ENCODE measurements around the gene BCOR. TPM values are rescaled to one million over a fixed set of nuclear protein-coding genes. Genes with fewer than 3 reads are reported as not detected.

BCOR gene
- total RNA-seq, 1 donor from 2014 or later: 16.4 TPM

DNA sequence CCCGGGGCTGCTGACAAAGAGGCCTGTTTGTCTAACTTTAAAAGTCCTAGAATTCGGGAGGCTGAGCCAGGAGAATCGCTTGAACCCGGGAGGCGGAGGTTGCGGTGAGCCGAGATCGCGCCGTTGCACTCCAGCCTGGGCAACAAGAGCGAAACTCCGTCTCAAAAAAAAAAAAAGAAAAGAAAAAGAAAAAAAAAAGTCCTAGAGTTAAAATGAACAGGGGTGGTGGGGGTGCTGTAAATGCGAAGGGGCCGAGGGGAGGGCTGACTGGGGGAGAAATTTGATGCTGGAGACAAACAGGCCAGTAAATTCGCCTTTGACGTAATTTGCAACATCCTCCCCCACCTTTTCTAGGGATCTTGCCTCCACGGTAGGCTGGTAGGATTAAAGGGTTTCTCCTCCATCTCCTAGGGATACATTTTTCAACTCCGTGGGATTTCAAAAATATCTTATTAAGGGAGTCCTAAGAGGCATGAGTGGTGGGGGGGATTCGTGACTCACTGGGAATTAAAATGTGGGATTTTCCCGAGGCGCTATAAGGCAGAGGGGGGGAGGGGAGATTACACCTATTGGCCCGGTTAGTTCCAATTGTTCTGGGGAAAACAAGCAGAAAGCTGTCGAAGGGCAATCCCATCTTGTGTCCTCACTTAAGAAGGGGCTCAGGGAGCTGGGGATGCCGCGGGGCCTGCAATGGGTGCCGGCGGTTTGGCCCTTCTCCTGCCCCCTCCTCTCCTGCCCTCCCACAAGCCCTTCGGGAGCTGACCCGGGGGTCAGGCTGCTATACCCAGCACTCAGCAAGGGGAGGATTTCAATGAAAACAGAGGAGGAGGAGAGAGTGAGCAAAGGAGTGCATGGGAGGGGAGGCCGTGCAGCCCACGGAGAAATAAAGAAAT is 3.0 kb upstream of the BCOR start:
- no peak for ATAC-seq
- no peak for DNase-seq
- intact Hi-C loops (cut with micrococcal nuclease): no loop called here

DNA sequence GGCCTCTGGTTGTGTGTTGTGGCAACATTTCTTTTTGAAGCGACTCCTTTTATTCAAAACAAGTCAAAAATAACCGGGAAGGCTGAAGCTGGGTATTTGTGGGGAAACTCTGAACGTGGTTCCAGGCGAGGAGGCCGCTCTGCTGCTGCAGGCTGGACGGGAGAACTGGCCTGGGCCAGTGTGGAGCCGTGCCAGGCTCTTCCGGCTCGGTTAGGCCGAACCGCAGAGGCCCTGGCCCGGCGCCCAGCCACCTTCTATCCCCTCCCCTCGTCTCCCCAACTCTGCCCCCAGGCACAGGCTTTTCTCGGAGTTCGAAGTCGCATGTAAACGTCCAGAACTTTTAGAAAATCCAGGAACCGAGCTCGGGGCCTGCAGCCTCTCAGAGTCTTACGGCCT is 2.4 kb upstream of the BCOR start:
- DNase-seq (peak; percentile 68), ATAC-seq (no peak)
- intact Hi-C loops (cut with micrococcal nuclease): no loop called here

DNA sequence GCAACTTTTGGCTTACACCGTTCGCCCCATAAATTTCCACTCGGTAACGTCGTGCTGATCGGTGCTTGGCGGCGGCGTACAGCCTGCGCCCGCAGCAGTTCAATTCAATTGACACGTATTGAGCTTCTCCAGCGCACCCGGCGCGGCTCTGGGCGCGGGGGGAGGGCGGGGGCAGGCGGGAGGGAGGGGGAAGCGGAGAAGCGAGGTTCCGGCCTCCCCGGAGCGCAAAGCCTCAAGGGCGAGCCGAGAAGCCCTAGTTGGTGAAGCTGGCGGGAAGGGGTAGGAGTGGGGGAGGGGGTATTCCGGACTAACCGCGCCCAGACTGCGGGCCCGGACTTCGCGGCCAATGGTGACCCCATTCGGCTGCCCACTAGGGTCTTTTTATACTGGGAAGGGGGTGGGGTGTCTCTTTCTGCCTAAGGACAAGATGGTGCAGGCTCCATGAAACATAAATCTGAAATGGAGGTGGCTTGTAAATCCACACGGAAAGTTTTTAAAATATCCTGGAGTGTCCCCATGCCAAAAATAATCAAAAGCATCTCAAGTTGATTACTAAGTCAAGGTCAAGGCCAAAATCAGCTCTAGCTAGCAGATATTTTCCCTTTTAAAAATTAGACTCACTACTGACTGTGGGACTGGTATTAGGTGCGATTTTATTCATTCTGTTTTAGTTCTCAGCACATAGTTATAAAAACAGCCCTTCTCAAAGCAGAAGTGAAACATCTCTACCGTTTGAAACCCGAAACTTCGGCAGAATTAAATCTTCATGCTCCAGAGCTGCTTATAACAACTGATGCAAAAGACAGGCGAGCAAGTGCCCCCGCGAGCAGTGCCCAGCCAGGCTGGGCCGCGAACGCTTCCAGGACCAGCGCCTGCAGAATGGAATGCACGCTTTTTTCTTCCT is 1.5 kb upstream of the BCOR start:
- intact Hi-C loops (cut with micrococcal nuclease): no loop called here
- DNase-seq: peak; percentile 62
- peak; percentile 9 for ATAC-seq

DNA sequence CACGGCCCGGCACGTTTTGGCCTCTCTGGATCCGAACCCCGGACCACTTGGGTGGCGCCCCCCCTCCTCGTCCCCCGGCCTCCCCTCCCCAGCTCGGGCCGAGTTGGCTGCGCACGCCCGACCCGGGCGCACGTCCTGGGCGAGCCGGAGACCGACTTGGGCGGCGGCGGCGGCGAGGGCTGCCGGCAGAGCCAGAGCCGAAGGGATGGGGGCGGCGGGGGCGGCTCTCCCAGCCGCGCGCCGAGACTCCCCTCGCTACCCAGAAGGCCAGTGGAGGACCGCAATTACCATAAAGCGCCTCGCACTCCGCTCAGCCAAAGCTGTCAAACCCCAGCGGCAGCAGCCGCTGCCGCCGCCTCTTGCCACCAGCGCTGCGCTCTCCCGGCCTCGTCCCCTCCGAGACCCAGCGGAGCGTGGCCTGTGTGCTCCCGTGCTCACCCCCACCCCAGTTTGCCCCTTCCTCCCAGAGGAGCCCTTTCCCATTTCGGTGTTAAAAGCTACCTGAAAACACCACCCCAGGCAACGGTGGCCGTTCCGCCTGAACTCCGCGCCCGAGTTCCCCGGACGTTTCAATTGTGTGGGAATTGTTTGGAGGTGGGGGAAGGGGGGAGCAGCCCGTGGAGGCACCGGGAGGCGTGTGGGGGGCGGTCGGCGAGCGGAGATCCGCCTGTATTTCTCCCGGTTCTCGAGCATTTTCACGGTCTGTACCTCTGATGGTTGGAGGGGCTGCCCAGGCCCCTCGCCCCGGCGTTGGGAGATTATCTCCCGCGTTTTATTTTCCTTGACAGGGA is 701 bp upstream of the BCOR start:
- ATAC-seq (peak; percentile 48), DNase-seq (peak; percentile 60)
- intact Hi-C loops (cut with micrococcal nuclease): no loop called here

DNA sequence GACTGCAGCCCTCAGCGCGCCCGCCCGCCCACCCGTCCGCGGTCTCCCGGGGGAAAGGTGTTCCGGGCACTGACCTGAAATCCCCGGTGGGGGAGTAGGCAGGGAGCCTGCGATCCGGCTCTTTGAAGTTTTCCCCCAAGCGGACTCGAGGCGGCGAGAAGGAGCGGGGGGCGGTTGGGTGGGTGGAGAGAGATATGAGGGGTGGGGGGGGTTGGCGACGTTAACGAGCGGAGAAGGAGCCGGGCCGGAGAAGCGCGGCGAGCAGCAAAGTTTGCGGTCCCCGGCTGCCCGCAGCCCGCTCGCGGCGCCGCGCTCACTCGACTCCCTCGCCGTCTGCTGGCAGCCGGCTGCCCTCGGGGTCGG is 636 bp downstream of the BCOR start:
- DNase-seq (peak; percentile 48), ATAC-seq (no peak)
- intact Hi-C loops (cut with micrococcal nuclease): no loop called here

DNA sequence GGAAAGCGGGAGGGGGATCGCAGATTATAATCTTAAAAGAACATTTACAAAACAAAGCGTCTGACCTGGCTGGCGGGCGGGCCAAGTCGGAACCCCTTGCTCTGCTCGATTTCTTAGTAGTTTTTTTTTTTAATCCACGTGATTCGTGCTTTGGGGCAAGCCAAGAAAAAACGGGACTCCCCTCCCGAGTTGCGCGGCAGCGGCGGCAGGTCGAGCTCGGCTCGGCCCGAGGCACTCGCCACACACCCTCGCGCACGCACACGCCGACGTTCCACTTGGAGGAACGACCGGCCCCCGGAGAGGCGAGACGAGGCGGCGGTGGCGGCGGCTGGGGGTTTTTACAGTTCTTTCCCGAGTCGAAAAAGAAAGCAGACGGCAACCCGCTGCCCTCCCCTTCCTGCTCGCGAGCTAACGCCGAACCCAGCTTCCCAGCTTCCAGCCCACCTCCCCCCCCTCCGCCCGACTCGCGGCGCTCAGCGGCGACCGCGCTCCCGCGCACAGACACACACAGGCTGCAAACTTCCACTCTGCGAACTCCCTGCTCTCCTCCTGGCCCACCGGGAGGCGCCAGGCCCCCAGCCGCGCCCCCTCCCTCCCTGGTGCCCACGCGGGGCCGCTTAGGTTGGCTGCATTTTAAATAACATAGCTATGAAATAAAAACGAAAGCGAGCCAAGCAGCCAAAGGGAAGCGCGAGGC is 1.2 kb downstream of the BCOR start:
- peak; percentile 57 for DNase-seq
- ATAC-seq: peak; percentile 24
- intact Hi-C loops (cut with micrococcal nuclease): no loop called here

DNA sequence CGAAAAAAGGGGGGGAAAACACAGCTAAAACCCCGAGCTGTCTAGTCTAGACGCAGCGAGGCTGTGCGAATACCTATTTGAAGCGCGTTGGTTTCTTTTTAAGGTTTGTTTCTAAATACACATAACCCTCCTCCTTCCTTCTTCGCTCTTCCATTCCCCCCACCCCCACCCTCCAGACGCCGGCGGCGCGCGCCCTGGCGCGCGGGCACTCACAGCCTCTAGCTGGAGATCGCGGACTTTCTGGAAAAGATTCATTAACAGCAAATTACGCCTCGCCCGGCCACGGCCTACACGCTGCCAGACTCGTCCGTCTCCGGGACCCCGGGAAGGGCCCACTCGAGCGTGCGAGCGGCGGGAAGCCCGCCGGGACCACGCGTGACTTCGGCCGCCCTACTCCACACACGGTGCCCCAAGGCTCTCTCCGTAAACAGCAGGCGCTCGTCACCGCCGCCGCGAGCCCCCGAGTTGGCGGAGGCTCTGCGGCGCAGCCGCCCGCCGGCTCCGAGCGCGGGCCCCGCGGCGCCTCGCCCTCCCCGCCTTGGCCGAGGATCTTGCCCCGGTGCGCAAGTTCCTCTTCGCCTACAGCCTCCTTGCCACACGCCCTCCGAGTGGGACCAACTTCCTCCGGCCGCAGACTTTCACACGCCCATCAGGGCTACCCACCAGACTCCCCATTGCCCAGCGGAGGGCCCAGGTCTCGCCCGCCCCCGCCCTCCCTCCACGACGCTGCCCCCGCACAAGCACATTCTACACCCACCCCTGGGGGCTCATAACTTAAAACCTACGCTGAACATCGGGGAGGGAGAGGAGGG is 2.0 kb downstream of the BCOR start:
- peak; percentile 40 for DNase-seq
- intact Hi-C loops (cut with micrococcal nuclease): no loop called here
- no peak for ATAC-seq

DNA sequence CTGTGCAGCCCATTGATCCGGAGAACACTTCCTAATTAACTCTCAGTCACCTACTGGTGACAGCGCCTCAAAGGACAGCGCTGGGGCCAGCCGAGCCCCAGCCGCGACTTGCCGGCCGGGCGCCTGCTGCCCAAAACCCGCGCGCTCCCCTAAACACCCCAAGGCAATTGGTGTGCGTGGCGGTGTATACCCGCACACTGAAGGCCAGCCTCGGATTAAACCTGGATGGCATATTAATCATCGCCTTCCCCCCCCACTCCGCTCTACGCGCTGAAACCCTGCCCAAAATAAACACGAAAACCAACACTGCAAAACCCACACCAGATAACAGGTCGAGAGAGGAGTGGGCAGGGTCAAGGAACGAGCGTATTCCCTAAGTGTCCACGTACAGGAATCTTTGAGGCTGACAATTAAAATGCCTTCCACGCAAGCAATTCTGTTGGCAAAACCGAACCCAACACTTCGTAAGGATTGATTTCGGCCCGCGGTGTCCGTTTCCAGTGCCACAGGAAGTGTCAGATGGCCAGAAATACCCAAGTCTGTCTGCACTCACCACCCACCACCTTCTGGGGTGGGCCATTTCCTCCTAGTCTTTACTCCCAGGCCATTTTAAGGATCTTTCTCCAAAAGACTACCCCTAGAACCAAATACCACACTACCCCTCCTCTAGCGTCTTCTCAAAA is 2.7 kb downstream of the BCOR start:
- DNase-seq: no peak
- no peak for ATAC-seq
- intact Hi-C loops (cut with micrococcal nuclease): no loop called here

DNA sequence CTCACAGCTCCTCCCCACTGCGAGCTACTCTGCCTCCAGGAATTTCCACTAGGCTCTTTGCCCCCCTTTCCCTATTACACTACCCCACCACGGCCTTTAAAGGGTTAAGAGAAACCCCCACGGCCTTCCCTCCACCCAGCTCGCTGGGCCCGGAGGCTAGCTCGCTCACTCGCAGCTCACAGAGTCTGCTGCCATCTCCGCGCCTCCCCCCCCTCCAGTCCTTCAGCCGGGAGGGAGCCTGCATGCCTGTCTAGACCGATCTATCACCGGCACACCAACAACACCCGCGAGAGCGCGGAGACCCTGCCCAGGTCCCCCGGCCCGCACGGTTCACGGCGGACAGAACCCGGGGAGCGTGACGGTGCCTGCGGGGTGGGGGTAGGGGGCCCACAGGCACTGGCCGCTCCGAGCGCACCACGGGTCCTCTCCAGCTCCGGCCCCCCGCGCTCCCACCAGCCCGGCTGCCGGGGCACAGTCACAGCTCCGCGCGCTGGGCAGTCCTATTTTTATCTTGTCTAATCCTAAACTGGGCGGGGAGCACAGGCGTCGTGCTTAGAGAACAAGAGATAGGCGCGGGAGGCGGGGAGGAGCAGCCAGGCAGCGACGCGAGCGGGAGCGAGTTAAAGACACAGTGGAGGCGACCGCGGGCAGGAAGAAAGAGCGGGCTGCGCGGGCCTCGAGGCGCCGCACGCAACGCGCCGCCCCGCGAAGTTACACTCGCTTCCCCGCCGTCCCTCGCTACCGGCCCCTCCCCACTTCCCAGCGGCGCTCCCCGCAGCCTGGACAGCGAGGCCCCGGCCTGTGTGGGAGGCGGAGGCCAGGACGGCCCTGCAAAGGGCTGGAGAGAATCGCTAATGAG is 3.5 kb downstream of the BCOR start:
- intact Hi-C loops (cut with micrococcal nuclease): no loop called here
- ATAC-seq (peak; percentile 54), DNase-seq (peak; percentile 81)

DNA sequence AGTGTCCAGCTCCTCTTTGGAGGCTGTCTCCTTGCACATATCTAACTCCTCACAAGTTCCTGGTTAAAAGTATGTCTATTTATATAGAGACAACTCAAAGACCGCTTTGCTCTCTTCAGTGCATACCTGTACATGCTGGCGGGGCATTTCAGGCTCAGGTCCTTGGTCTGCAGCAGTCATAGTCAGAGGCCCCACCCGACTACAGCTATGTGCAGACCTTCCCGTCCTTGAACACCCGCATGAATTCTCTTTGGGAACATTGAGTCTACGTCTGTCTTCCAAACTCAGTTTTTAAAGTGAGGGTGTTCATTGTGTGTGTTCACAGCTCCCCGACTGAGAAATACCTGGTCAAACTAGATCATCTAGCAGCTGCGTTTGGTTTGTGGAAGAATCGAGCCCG is 4.2 kb downstream of the BCOR start:
- no peak for ATAC-seq
- intact Hi-C loops (cut with micrococcal nuclease): no loop called here

DNA sequence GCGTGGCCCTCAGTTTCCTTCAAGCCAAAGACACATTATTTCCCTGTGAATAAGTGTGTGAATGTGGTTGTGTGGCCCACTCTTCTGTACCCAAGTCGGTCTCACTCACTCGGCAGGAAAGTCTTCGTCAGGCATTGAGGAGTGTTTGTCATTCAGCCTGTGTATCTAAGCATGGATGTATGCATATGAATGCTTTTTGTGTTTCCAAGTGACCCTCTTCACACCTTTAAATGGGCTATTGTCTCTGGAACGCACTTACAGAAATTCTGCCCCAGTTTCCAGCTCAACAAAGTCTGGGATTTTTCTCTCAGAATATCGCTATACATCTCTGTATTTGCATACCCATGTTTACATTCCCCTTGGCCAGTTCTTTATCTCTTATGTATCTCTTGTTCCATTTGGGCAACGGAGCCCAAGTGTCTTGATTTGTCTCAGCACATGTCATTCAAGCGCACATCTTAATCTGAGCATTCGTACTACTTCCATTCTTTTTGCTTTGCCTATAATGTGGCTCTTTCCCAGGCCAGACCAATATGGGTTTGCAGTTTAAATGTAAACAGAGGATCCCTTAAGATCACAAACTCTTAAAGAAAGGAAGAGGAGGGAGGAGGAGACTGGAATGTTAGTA is 4.8 kb downstream of the BCOR start:
- intact Hi-C loops (cut with micrococcal nuclease): no loop called here
- no peak for DNase-seq
- ATAC-seq: no peak

More for the DNA sequence above, 4.2 kb downstream of the BCOR start:
- no peak for DNase-seq

DNA sequence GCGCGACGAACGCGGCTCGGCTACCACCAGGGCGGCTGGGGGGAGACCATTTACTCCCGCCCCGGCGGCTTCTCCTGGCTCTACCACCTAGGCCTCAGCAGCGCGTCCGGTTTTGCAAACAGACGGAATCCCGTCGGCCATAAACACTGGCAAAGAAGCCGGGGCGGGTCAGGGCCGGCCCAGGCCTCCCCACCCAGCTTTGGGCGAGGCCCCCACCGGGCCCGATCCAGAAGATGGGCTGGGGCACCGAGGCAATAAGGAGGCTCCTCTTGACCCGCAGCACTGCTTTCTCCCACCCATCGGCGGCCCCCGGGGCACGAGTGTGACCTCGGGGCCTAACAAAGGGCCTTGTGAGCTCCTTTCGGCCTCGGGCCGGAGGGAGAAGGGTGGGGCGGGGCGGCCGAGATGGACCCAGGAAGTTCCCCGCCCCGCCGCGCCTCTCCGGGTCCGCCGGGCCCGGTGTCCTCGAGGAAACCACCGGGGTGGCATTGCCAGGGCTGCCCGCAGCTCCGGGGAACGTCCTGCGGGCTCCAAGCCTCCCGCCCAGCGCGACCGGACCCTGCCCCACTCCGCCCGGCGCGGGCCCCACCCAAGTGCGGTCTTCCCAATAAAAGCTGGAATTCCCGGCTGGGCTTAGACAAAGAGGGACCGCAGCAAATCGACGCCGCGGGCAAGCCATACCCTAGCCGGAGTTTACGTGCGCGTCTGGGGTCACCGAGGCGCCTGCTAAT is 5.9 kb downstream of the BCOR start:
- ATAC-seq: no peak
- no peak for DNase-seq
- intact Hi-C loops (cut with micrococcal nuclease): no loop called here

DNA sequence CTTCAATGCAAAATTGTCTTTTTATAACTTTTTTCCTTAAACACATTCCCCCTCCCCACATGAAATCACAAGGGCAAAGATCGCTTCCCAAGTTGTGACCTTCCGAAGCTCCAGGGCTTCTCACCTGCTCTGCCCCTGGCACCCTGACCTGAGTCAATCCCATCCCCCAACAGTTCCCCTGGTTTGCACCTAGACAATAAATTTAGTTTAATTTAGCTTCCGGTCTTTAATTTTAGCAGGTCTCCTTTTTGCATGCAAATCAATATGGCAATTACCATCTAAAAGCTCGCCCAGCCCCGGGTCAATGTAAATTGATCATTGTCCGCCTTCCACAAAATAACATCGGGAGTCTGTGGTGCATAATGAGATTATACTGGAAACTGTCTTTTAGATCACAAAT is 6.8 kb downstream of the BCOR start:
- intact Hi-C loops (cut with micrococcal nuclease): no loop called here
- DNase-seq (no peak), ATAC-seq (no peak)

DNA sequence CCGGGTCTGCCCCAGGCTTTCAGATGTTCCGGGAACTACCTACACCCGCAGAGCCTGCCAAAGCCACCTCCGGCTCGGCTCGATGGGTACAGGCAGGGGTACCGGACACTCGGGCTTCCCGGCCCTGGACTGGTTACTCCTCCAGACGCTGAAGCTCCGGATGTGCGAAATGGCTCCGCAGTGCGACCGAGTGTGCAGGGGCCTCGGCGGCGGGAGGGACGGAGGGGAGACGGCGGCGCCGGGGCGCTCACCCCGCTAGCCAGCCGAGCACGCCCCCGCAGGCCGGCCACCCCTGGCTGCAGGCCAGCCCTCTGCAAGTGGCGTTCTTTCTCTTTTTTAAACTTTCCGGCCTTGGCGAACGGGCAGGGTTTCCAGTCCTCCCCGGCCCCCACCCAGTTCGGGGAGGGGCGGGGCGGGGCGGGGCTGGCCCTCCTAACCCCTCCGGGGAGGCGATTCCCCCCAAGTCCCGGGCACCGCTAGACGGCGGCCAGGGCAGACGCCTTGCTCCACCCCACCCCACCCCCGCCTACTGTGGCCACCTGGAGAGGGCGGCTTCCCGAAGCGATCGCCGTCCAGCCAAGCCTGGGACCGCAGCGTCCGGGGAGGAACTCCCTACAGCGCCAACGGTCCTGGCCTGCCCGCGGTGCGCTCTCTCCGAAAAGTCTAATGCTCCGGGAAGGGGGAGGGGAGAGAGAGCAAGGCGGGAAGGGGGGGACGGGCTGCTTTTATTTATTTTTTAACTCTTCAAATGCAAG is 7.5 kb downstream of the BCOR start:
- peak; percentile 44 for ATAC-seq
- DNase-seq: peak; percentile 67
- intact Hi-C loops (cut with micrococcal nuclease): no loop called here

All from left ventricle myocardium superior (tissue), 1 donor.